Measurements from ENCODE around the gene PCSK1N. TPM values are rescaled to one million over a fixed set of nuclear protein-coding genes. Genes with fewer than 3 reads are reported as not detected.

Gene PCSK1N
- total and polyA plus RNA-seq, 9 of the 15 experiments (the other 6 are each of a cell fraction or from before 2014, with no cell fraction given), result 0.07 to 0.55 (median 0.54) TPM; not detected in 6

- no peak for TF ChIP-seq CHAMP1 (IDR thresholded peaks at IDR 0.05)
- TF ChIP-seq REST (IDR thresholded peaks at IDR 0.05; ENCODE audit: borderline replicate concordance), result no peak
- 0 out of 2 replicates have a peak, but pooled peaks have one; percentile 35 for TF ChIP-seq REST (CRISPR knock-in tag; IDR thresholded peaks at IDR 0.05; ENCODE audit: low read depth)
- TF ChIP-seq ZNF280B (CRISPR knock-in tag; IDR thresholded peaks at IDR 0.05), result no peak
- TF ChIP-seq ZNF12 (CRISPR knock-in tag; IDR thresholded peaks at IDR 0.05), result peak; percentile 68; the same call in 1 of the 2 replicates
- TF ChIP-seq ETV5 (CRISPR knock-in tag; IDR thresholded peaks at IDR 0.05; ENCODE audit: low read depth), result no peak
- no peak for TF ChIP-seq ZSCAN29 (IDR thresholded peaks at IDR 0.05)
- TF ChIP-seq, protein P1, sequence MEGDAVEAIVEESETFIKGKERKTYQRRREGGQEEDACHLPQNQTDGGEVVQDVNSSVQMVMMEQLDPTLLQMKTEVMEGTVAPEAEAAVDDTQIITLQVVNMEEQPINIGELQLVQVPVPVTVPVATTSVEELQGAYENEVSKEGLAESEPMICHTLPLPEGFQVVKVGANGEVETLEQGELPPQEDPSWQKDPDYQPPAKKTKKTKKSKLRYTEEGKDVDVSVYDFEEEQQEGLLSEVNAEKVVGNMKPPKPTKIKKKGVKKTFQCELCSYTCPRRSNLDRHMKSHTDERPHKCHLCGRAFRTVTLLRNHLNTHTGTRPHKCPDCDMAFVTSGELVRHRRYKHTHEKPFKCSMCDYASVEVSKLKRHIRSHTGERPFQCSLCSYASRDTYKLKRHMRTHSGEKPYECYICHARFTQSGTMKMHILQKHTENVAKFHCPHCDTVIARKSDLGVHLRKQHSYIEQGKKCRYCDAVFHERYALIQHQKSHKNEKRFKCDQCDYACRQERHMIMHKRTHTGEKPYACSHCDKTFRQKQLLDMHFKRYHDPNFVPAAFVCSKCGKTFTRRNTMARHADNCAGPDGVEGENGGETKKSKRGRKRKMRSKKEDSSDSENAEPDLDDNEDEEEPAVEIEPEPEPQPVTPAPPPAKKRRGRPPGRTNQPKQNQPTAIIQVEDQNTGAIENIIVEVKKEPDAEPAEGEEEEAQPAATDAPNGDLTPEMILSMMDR (IDR thresholded peaks at IDR 0.05 in 2 of 3, conservative IDR thresholded peaks at IDR 0.05 in 1 of 3; ENCODE audit: insufficient read depth in 2 of 3, low read depth in 1 of 3, low read length in 3 of 3), result no peak
- no peak; the same call in 1 of the 2 replicates for TF ChIP-seq ZNF121 (CRISPR knock-in tag; conservative IDR thresholded peaks at IDR 0.05)
- no peak for TF ChIP-seq CBX2 (IDR thresholded peaks at IDR 0.05; ENCODE audit: insufficient read depth, low read length, poor library complexity, severe bottlenecking)
- TF ChIP-seq NR2C1 (IDR thresholded peaks at IDR 0.05), result no peak
- TF ChIP-seq NR2C1 (tag; IDR thresholded peaks at IDR 0.05), result 0 out of 2 replicates have a peak, but pooled peaks have one; percentile 31
- TF ChIP-seq PHF20 (IDR thresholded peaks at IDR 0.05; ENCODE audit: partially characterized antibody), result no peak
- TF ChIP-seq DMBX1 (CRISPR knock-in tag; IDR thresholded peaks at IDR 0.05; ENCODE audit: borderline replicate concordance), result peak; percentile 75; the same call in 1 of the 2 replicates
Observed at GRCh38 chrX:48785540-48786214, 49.7 kb downstream of the PCSK1N start (continued).

Data from K562 (cell line).